HG03439 (cell line): Measurements from ENCODE around the gene RAD51B.

Experiments
- ATAC-seq: cut with Tn5 transposase; IDR thresholded peaks from one replicate; pipeline ENCODE4 v1.9.1; 2021; ENCODE audit warnings: mild to moderate bottlenecking, moderate library complexity; ENCODE audit not compliant: unreplicated experiment

Gene RAD51B

DNA sequence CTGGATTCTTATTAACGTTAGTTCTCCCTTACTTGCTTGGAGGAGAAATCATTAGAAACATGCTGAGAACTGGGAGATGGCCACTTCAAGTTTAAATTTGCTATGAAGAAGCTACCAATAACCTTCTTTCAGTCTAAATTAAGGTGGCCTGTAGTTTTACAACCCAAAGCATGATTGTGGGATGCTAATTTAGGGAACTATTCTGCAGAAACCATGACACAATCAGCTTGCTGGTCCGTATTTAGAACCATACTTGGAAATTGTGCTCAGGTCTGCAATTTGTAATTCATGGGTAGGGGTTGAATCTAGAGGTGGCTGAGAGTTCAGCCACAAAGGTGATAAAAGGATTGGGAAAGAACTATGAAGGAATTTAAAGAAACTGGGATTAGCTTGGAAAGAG lies 405.7 kb downstream of the RAD51B start:
- no peak for ATAC-seq

DNA sequence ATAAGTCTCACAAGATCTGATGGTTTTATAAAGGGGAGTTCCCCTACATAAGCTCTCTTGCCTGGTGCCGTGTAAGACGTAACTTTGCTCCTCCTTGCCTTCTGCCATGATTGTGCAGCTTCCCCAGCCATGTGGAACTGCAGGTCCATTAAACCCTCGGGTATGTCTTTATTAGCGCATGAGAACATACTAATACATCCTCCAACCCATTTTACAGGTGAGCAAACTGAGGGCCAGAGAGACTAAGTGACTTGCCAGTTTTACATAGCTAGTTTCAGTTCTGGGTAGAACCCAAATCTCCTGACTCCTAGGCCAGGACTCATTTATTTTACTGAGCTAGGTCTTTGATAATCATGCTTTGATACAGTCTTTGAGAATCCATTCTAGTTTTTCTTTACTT lies 406.9 kb downstream of the RAD51B start:
- no peak for ATAC-seq

DNA sequence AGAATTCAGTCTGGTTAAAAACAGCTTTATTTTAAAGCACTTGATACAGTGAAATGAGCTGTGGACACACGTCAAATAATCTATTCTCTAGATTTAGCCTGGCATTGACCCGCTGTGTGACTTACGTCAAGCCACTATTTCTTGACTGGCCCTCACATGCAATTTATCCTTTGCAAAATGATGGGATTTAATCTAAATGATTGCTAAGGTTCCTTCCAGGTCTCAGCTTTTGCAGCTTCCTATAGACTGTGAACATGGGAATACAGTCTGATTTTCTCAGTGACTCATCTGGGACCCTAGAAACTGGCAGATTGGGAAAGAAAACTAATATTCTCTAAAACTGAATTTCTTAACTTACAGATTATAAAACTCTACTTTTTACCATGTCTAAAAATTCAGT lies 409.1 kb downstream of the RAD51B start:
- no peak for ATAC-seq

DNA sequence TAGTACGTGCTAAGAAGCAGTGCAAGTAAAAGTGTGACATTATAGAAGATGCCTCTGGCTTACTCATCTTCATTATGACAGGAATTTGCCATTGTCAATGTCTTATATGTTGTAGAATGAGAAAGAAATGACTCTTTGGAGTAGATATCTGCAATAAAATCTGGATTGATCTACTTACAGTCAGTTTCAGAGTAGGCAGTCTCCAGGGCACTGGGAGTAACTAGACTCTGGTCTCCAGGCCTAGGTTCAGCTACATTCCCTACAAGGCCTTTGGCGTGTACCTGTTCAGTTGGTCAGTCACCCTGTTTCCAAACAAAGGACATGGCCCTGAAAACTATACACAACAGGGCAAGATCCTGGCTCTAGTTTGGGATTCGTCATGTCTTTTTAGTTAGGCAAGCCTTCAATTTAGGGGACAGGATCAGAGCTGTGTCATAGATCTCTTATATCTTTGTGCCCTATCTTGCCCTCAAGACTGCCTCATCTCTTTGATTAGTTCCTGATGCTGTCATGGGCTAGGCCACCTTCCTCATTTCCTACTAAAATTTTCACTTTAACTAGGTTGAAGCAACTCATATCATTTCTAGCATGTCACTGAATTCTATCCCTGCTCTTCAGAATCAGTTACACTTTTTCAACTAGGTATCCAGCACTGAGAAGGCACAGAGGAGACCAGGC lies 410.0 kb downstream of the RAD51B start:
- ATAC-seq = no peak

DNA sequence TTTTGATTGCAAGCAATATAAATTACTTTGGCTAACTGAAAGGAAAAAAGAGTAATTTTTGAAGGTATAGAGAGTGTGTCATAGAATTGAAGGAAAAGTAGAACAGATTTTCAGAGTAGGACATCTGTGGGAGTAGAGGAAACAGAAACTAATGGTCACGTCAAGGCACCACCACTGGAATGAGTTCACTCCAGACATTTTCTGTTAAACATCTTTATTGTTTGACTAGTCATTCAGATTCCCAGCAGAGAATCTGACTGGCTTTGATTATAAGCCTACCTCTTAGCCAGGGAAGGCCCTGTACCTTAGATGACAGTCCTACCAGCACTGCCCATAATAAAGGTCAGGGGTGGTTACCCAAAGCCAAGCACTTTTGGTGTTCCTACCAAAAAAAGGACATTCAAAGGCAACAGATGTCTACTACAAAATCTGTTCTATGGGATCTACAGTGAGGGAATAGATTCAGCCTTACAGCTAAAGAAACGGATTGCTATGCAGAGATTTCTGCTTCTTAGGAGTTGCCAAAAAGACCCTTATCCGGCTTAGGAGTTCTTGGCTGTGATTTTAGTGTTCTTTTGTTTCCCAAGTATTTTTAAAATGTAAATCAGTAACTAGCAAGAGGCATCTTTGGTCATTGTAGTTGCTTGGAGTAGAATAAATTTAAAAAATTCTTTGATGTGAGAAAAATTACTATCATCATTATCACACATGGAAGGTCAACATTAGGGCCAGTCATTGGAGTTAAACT lies 410.8 kb downstream of the RAD51B start:
- ATAC-seq = no peak

DNA sequence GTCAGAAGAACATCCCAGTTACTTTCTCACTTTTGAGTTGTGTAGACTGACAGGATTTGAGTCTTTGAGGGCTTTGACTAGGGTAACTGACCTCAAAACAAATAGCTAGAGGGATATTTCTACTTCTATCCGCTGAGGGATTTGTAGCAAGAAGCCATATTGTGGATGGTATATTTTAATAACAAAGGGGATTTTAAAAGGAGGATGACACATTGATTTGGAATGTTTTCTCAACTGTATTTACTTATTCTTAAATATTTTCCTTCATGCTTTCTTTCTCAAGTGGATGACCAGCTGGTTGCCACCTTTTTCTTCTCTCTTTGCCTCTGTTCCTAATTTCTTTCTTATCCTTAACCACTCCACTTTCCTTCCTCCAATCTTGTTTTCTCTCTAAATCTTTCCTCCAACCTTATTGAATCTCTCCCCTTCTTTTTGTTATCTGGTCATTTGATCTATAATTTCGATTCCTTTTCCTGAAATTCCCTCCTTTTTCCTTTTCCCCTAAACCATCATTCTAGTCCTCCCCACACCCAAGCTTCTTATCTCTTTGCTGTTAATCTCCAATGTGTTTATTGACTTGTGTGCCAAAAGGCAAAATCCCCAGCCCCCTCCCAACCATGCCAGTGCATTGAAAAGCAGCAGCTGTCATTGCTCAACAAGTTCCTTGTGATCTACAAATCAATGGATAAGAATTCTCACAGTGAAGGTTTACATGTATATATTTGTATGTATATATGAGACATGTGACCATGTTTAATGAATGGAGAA lies 411.6 kb downstream of the RAD51B start:
- ATAC-seq = no peak

DNA sequence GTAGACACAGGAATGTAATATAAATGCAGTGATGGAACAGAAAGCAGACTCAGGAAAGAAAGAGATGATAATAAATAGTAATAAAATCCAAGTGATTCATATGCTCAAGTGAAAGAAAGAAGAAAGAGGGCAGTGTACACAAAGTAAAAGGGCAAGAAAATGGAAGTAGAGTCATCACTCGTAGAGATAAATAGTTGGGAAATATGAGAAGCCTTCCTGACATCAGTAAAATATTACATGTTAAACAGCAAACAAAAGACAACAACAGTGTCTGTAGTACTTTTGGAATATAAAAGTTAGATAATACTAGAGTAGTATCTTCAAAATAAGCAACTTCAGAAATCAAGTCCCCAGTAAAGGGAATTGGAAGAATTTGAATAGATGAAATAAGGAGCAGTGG lies 412.3 kb downstream of the RAD51B start:
- no peak for ATAC-seq

DNA sequence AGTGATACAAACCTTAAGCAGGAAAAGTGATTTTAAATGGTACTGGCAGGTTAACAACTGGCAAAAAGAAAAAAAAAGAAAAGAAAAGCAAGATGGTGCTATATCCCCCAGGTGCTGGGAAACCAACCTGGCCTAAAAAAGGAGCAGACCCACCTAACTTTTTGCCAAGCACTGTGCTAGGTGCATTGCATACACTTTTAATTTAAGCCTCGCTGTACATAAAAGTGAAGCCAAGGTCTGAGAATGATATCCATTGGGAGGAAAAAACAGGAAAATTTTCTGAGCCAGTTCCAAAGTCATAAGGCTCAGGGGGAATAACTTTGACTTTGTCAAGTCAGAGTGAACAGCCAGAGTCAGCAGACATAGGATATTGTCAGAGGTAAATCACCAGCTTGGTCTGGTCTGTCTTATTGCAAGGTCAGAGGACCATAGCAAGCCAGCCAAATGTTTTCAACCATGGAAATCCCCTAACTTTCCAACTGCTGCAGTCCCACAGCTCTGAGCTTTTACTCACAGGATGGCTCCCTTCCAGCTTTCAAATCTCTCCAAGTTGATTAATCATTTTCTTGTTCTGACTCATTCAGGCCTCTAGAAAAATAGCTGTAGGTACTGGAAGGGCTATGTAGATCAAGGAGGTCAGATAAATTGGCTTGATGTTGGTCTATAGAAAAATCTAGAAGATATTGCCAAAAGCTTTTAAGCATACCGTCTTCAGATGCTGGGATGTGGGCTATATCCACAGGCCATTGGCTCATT lies 412.9 kb downstream of the RAD51B start:
- ATAC-seq = peak; percentile 84

DNA sequence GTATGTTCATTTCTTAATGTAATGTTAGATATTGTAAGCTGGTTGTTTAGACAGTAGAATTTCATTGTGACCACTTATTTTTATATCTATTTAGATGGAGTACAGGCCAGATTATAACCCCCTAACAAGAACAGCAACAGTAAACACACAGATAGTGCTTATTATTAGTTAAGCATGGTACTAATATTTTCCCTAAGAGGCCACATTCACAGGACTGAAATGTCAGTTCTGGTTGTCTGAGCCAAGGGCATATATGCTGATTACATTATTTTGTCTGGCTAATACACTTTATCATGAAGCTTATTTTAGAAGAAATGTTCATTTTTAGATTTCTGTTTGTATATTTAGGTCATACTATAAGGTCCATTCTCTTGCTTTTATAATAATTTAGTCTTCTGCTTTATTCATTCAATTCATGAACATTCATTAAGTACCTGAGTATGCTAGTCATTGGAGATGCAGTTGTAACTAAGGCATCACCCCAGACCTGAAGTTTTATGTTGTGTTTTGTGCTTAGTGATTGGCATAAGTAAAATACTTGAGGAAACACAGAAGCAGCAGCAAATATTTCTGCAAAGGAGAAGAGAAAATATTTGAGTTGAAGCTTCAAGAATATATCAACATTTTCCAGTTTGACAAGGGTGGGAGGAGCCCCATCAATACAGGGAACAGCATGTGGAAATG lies 413.7 kb downstream of the RAD51B start:
- no peak for ATAC-seq

DNA sequence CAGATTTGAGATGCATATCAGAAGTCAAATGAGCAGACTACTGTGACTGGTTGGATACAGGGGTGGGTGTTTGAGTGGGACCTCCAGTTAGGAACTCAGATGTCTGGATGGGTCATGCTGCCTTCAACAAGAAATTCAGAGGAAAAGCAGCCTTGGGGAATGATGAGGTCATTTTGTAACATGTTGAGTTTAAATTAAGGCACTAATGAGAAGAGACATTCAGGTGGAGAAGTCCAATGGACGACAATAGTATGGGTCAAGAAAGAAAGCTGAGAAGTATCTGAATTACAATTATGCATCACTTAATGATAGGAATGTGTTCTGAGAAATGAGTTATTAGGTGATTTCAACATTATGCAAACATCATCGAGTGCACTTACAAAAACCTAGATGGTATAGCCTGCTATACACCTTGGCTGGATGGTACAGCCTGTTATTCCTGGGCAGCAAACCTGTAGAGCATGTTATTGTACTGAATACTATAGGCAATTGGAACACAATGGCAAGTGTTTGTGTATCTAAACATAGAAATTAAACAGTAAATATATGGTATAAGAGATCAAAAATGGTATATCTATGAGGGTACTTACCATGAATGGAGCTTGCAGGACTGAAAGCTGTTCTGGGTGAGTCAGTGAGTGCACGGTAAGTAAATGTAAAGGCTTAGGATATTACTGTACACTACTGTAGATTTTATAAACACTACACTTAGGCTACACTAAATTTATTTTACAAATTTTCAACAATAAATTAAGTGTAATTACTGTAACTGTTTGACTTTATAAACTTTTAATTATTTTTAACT lies 414.7 kb downstream of the RAD51B start:
- ATAC-seq = no peak

DNA sequence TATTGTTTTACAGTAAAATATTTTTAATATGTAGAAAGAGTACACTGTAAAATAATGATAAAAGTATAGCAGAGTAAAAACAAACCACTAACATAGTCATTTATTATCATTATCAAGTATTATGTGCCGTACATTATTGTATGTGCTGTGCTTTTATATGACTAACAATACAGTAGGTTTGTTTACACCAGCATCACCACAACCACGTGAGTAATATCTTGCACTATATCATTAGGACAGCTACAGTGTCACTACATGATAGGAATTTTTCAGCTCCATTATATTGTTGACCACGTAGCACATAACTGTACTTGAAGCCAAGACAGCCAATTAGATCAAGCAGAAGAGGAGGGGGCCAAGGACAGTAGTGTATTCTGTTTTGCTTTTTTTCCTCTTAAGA lies 415.4 kb downstream of the RAD51B start:
- ATAC-seq = no peak

DNA sequence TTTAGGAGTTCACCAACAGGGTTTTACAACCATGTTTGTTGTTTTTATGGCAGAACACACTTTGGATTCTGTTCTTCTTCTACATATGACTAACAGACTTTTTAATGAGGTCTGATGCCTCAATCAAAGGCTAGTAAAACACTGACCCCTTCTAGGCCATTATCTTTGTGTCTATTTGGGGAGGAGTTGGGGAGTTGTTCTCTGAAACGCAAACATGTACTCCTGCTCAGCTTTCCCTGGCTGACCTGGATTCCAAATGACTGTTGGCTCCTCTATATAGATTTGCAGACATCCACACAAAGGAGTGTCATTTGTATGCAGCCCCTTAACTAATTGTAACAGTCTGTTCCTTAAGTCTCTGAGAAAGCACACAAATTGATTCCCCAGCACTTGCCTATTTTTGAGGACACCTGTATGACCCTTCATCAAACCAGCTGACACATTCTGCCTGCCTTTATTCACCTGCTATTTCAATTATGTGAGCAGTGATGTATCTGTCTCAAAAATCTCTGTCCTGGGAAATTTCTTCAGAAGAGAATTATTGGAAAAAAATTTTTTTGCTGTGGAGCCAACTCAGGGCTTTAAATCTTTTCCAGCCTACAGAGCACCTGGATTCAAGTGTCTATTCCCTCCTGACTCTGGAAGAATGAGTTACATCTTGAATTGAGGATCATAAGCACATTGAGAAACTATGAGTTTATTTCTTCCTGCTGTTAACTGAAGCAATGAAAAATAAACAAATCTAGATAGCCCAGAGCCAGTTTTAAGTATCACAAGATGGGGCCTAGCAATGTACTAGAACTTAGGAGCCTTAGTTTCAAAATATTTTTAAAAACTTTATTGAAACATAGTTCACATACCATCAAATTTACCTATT lies 417.2 kb downstream of the RAD51B start:
- ATAC-seq = no peak

DNA sequence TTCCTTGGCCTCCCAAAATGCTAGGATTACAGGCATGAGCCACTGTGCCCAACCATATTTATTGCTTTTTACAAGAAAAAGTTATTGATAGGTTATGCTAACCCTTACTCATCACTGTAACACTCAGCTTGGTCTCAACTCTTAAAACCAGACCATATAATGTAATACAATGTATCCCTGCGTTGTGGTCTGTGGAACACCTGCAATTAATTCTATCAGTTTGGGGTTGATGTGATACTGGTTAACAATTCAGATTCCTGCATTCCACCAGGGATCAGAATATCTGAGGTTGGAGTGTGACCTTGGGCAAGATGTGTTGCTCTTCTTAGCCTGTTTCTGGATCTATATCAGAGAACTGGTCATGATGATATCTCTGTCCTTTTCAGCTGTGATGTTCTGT lies 419.0 kb downstream of the RAD51B start:
- no peak for ATAC-seq

DNA sequence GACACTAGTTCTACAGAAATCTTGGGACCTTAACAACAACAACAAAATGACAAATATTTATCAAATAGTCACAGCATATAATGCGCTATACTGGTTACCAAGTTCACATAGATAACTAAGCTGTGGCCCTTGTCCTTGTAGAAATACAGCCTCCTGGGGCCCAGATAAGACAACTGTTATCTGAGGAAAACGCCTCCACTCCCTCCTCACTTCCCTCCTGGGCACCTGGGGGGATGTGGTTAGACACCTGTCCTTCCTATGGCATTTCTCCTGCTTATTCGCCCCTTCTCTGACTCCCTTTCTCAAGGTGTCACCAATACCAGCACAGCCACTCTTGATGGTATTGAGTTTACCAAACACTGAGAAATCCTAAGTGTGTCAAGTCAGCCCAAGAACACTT lies 419.4 kb downstream of the RAD51B start:
- no peak for ATAC-seq

DNA sequence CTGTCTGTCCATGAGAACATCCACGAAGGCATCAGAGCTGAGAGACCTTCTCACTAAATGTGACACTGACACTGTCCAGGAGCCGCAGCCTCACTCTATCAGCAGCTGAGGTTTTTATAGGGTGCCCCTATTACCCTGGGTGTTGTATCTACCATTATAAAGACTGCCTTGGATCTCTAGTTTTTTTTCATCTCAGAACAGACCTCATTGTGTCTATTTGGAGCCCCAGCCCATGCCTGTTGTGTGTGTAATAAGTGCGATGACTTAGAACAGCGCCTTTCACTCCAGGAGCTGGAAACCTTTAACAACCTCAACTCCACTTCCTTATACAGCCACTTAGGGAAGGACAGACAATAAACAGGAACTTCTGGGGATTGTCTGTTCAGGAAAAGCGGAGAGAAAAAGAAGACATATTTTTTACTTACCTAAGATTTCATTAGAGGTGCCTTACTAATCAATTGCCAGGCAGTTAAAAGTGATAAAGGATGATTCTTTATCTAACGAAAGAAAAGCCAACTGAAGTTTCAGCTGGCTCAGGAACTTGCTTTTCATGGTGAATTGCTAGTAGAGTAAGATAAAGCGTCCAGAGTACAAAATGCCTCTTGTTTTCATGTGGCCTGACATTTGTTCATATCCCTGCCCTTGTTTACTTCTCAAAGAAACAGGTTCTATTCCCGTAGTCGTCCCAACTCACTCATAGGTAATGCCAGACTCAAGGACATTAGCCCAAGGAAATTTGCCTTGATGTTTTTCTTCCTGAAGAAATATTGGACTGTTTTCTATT lies 420.6 kb downstream of the RAD51B start:
- no peak for ATAC-seq

DNA sequence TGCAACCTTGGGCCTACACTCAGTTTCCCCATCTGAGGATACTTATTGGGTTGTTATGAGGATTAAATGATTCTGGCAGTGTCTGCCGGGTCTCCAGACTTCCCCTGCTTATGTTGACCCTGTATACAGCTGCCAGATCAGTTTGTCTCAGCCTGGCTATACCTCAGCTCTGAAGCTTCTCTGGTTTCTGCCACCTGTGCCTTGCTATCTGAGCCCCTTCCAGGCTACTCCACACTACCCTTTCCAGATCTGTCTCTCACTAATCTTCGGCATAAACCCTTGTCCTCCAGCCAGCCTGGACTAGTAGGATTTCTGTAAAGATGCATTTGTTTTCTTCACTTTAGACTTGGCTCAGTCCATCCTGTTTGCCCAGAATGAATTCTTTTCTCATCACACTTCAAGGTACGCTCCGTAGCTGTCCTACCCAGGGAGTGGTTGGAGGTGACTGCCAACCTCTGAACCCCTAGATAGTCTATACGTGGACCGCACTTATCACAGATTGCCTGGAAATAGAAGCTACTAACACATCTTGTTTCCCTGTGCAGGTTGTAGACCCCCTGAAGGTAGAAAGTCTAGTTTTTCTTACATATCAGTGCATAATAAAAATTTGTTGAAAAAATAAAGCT lies 422.4 kb downstream of the RAD51B start:
- no peak for ATAC-seq

DNA sequence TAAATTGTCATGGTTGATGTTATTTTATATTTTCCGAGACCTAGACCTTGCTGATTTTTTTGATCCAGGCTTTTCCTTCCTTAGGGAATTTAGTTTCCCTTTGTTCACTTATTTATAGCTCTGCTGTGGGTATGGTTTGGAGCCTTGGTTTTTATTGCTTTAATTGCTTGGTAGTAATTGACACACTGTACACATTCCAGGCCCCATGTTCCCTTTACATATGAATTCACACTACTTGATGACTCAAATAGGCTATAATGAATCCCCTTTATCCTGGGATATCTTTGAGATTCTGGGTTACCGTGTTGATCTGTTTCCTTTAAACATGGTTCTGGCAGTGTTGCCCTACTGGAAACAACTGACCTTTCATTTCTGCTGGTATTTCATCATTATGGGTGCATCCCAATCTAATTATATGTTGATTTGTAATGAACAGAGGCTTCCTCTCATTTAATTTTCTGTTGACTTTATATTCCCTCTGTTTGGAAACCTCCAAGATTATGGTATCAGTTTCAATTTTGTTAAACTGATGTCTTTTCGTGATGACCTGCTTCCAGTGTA lies 424.0 kb downstream of the RAD51B start:
- no peak for ATAC-seq
